ENCODE results near the gene SPEN.

The SPEN gene

DNA sequence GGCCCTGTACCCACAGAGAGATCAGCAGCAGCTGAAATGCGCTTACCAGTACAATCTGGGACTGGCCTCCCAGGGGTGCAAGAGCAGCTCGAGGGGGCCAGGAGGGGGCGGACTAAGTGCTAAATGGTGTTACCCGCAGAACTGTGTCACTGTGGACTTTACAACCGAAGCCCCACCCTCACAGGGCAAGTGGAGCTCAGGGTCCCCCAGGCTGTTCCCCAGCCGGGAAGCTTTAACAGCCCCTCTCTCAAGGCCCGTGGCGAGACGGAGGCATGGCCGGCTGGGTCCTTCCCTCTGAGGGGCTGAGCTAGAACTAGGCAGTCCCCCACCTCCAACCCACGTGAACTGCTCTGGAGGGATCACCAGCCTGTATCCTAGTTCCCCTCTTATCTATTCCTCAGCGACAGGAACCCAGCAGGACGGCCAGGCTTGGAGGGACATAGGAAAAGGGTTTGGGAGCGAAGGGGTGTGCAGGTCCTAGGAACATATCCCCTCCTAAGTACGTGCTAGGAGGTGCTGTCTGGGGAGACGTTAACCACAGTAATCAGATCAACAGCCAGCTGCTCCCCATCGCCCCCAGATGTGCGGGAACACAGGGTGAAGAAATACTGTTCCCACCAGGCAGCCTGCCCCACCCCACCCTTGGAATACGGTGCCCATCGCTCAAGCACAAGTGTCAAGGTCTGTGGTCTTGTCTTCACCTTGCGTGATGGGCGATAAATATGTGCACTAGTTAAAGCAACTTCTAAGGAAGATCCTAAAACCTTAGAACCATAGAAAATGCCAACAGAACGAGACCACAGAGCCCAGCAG, 104.0 kb downstream of the SPEN start:
- POLR2A ChIA-PET, result interaction anchor here (0.9 to 1.1 kb wide), 3 partner anchors 15 to 118 kb away, joined by 3 to 5 read pairs (median 4); partner anchors contain the start of gene SPEN
- CTCF ChIA-PET, result interaction anchor here (0.6 to 3.1 kb wide), 6 partner anchors 15 to 160 kb away, joined by 3 to 13 read pairs (median 3); no protein-coding TSS in a partner anchor

DNA sequence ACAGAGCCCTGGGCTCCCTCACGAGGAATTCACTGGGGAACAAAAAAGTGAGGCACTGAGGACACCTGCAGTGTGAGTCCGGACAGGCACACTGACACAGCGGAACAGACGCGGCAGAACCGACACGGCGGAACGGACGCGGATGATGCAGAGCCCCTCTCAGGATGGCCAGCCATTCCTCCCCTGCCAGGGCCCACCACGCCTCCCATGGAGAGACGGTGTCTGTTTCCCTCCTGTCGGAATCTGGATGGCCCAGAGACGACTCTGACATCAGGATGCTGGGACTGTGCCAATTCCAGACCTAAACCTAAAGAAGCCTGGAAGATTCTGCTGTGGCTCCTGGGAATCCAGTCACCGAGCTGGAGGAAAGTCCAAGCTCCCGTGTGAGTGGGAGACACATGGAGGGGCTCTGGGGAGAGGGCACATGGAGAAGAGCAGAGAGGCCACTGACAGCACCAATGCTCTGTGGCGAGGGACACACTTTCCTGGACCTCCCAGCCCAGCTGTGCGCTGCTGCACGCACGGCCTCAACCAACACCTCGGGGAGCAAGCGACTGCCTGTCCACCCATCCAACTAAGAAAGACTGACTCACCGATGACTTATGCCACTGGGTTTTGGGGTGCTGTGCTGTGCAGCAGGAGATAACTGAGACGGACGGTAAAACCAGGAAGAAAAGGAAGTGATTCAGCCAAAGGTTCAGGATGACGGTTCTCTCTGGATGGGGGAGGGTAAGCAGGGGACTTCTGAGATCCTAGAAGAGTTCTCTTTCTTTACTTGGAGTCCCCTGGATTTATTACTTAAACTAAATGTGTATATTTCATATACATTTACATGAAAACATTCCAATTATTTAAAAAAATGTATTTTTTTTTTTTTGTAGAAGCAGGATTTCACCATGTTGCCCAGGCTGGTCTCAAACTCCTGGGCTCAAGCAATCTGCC, 105.1 kb downstream of the SPEN start:
- H3K4me3 ChIP-seq (ENCODE audit: low read depth, low read length), result peak overlapping the region; percentile 16
- TF ChIP-seq, protein P1, sequence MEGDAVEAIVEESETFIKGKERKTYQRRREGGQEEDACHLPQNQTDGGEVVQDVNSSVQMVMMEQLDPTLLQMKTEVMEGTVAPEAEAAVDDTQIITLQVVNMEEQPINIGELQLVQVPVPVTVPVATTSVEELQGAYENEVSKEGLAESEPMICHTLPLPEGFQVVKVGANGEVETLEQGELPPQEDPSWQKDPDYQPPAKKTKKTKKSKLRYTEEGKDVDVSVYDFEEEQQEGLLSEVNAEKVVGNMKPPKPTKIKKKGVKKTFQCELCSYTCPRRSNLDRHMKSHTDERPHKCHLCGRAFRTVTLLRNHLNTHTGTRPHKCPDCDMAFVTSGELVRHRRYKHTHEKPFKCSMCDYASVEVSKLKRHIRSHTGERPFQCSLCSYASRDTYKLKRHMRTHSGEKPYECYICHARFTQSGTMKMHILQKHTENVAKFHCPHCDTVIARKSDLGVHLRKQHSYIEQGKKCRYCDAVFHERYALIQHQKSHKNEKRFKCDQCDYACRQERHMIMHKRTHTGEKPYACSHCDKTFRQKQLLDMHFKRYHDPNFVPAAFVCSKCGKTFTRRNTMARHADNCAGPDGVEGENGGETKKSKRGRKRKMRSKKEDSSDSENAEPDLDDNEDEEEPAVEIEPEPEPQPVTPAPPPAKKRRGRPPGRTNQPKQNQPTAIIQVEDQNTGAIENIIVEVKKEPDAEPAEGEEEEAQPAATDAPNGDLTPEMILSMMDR (IDR thresholded peaks at IDR 0.05; ENCODE audit: insufficient read depth, low read length, missing control alignments), result no peak
- POLR2A ChIA-PET, result interaction anchor here (1.0 to 1.3 kb wide), 2 partner anchors 12 to 119 kb away, joined by 3 to 4 read pairs; no protein-coding TSS in a partner anchor
- CTCF ChIA-PET, result interaction anchor here (0.7 to 2.9 kb wide), 4 partner anchors 12 to 161 kb away, joined by 3 to 9 read pairs (median 3); no protein-coding TSS in a partner anchor
- DNase-seq (ENCODE audit: low read depth, low spot score), result peak; percentile 73

More for the DNA sequence above, 104.0 kb downstream of the SPEN start:
- no peak for DNase-seq (ENCODE audit: low read depth, low spot score)
- TF ChIP-seq, protein P1 (IDR thresholded peaks at IDR 0.05; ENCODE audit: insufficient read depth, low read length, missing control alignments), result no peak
- H3K4me3 ChIP-seq (ENCODE audit: low read depth, low read length), result no peak overlapping the region

DNA sequence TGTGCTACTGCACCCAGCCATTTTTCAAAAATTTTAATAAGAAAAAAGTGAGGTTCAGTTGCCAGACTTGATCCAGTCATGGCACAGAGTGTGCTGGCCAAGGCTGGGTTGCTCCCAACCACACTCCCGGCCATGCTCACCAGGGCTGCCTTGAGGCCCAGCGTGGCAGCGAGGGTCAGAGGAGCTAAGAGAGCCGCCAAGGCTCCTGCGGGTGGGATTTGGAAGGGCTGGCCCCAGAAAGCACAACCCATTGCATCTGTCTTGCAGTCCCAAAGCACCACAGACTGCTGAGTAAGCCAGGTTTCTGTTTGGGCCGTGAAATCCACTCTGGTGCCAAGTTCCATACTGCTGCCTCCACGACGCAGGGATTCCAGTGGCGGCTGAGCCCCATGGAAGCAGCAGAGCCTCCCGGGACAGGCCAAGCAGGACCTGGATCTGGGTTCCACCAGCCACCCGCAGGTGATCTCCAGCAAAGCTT, 105.8 kb downstream of the SPEN start:
- no peak for DNase-seq (ENCODE audit: low read depth, low spot score)
- ChIA-PET POLR2A (interaction anchor here (1.3 kb wide), 1 partner anchor 11 kb away, joined by 4 read pairs; no protein-coding TSS in a partner anchor), CTCF (interaction anchor here (2.9 kb wide), 1 partner anchor 11 kb away, joined by 9 read pairs; no protein-coding TSS in a partner anchor)
- TF ChIP-seq, protein P1 (IDR thresholded peaks at IDR 0.05; ENCODE audit: insufficient read depth, low read length, missing control alignments), result no peak
- H3K4me3 ChIP-seq (ENCODE audit: low read depth, low read length), result no peak overlapping the region

DNA sequence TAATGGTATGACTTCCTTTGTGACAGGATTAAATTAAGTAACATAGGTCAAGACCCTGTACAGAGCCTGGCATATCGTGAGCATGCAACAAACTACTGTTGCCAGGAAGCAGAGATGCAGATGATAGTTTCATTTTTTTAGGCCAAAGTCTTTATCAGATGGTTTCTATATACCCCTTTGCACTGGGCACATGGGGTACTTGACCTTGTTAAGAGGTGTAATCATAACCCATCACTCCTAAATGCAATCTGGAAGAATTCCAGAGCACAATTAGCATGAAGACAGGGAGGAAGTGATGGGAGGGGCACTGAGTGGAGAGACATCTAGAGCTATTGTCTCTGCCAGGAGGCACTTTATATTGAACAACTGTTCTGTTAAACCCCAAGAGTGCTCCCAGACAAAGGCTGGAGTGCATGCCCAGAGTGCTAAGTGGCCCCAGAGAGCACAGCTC, 106.3 kb downstream of the SPEN start:
- H3K4me3 ChIP-seq (ENCODE audit: low read depth, low read length), result no peak overlapping the region
- DNase-seq (ENCODE audit: low read depth, low spot score), result no peak
- CTCF ChIA-PET, result interaction anchor here (2.9 kb wide), 1 partner anchor 10 kb away, joined by 9 read pairs; no protein-coding TSS in a partner anchor
- TF ChIP-seq, protein P1 (IDR thresholded peaks at IDR 0.05; ENCODE audit: insufficient read depth, low read length, missing control alignments), result no peak
- POLR2A ChIA-PET, result interaction anchor here (1.3 kb wide), 1 partner anchor 11 kb away, joined by 4 read pairs; no protein-coding TSS in a partner anchor

DNA sequence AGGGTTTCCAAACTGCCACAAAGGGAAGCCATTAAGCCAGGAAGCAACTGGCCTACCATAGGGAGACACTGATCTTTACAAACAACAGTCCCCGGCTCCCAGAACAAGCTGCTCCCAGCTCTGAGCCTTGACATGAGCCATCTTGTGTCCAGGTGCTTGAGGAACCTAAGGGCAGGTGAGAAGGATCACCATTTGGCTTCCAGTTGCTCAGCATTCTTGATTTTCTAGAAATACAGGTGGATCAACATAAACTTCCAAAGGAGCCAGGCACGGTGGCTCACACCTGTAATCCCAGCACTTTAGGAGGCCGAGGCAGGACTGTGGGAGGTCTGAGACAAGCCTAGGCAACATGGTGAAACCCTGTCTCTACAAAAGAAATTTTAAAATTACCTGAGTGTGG, 106.8 kb downstream of the SPEN start:
- ChIA-PET CTCF (interaction anchor here (2.9 kb wide), 1 partner anchor 10 kb away, joined by 9 read pairs; no protein-coding TSS in a partner anchor), POLR2A (no interaction called here)
- H3K4me3 ChIP-seq (ENCODE audit: low read depth, low read length), result no peak overlapping the region
- no peak for DNase-seq (ENCODE audit: low read depth, low spot score)
- TF ChIP-seq, protein P1 (IDR thresholded peaks at IDR 0.05; ENCODE audit: insufficient read depth, low read length, missing control alignments), result no peak

Data from AG04449 (cell line).